Transverse colon (tissue), 4 donors: Measurements from ENCODE around the gene GNAQ. TPM values are rescaled to one million over a fixed set of nuclear protein-coding genes. Genes with fewer than 3 reads are reported as not detected.

Source experiments
- DNase-seq: peaks from one replicate; pipeline ENCODE4 v3.0.0-alpha.2; 2019
- H3K27ac ChIP-seq, 4 donors: fragments of 200-600 bp; sonication (generic); 2 replicates each; pipeline ENCODE4 v1.5.1; 2016 to 2018; ENCODE audit warnings: inconsistent platforms in 4 of 4
- H3K27me3 ChIP-seq: fragments of 200-600 bp; sonication (generic); 2 replicates; pipeline ENCODE4 v1.5.1; 2017; ENCODE audit warnings: inconsistent platforms
- H3K36me3 ChIP-seq, 4 donors: fragments of 200-600 bp; sonication (generic); 2 replicates each; pipeline ENCODE4 v1.5.1; 2017 to 2019; ENCODE audit warnings: inconsistent platforms in 4 of 4
- H3K4me1 ChIP-seq, 4 donors: fragments of 200-600 bp; sonication (generic); 2 replicates each; pipeline ENCODE4 v1.5.1; 2017 to 2020; ENCODE audit warnings: inconsistent platforms in 4 of 4
- H3K4me3 ChIP-seq, 4 donors: fragments of 200-600 bp; sonication (generic); 1 replicate in 1 of 4; 2 replicates in 3 of 4; pipeline versions ENCODE4 v1.5.1 to v1.6.1; 2017 to 2019; ENCODE audit warnings: inconsistent platforms in 4 of 4
- H3K9me3 ChIP-seq, 2 donors: fragments of 200-600 bp; sonication (generic); 2 replicates each; pipeline ENCODE4 v1.5.1; 2017 to 2019; ENCODE audit warnings: inconsistent platforms in 2 of 2
- CTCF ChIP-seq, 5 experiments: fragments of 200-600 bp in 3 of 5; fragments of 450-650 bp in 2 of 5; sonication (generic) in 3 of 5; IDR thresholded peaks; 1 replicate in 2 of 5; 2 replicates in 3 of 5; pipeline ENCODE4 v1.5.1; 2016 to 2017; ENCODE audit warnings: antibody characterized with exemption in 5 of 5, inconsistent platforms in 3 of 5, mild to moderate bottlenecking in 2 of 5, moderate library complexity in 1 of 5
- EP300 ChIP-seq: sonication (generic); formaldehyde crosslinking; IDR thresholded peaks from one replicate; pipeline ENCODE4 v1.6.1; 2017; ENCODE audit warnings: antibody characterized with exemption, low read depth
- POLR2A ChIP-seq: fragments of 450-650 bp; IDR thresholded peaks from one replicate; pipeline ENCODE4 v1.6.1; 2016; ENCODE audit warnings: antibody characterized with exemption, mild to moderate bottlenecking, moderate library complexity
- POLR2AphosphoS5 ChIP-seq, 3 donors: sonication (generic); formaldehyde crosslinking; IDR thresholded peaks; one replicate each; pipeline ENCODE4 v1.6.1; 2016; ENCODE audit warnings: antibody characterized with exemption in 3 of 3
- WGBS, 2 donors: methylation state at CpG; one replicate each; pipeline ENCODE4 v1.1.5; 2018; ENCODE audit warnings: low coverage in 1 of 2; 5-methylcytosine and 5-hydroxymethylcytosine counted together
- in situ Hi-C, 4 donors: fragments of 200-750 bp; cut with MboI; loops; one replicate each; pipeline versions ENCODE4 v1.15.0 to v1.15.1; 2017; ENCODE audit warnings: low sequenced_read_pairs in 3 of 4, low pct_ligation_motif_present in 1 of 4, low pct_unique_long_range_greater_than_20kb in 1 of 4
- intact Hi-C: fragments of 100-400 bp; cut with DNase I; formaldehyde crosslinking; loops from one replicate; pipeline ENCODE4 v1.15.1; 2023; ENCODE audit warnings: low total_unique reads
- total RNA-seq, 4 donors: library from RNA; depleted of rRNA; stranded (reverse); fragments of >200 nt; gene quantifications; one replicate each; pipeline ENCODE4 v1.1.0, GENCODE V29; 2016

GNAQ gene
- total RNA-seq, 4 donors from 2014 or later = 36.3 to 54.9 (median 47.1) TPM

DNA sequence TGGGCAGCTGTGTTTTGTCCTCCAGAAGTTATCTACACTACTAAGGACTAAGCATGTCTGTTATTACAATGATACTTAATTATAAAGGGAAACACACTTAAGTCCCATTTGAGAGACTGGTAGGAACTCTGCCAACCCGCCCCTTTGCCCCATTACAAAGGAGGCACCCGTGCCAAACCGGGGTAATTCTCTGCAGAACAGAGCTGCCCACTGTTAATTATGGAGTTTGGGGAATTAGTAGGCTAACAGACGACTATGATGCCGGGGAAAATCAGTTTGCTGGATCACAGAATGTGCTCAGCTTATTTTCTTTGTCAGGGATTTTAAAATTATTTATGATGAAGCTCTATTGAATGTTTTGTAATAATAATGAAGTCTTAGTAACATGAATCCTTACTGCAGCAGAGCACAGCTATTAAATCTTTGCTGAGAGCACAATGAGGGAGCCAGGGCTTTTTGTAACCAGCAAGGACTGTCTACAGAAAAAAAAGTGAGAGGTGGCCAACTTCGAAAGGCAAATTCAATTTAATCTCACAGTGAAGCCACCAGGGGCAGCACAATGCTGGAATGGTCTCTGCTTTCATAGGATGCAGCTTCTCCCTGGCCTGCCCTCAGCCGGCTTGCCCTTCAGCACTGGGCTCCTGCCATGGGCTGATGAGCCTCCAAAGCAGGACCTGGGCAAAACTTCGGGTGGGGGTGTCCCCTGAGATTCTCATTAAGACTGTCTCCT is 134.5 kb downstream of the GNAQ start:
- TF ChIP-seq POLR2AphosphoS5 (IDR thresholded peaks at IDR 0.05) (no peak), POLR2A (no peak), CTCF (IDR thresholded peaks at IDR 0.05) (peak in 3 of 5 experiments; percentile 12 to 15 (median 14))
- intact Hi-C loops (no loop called here), in situ Hi-C loops (no loop called here)
- Histone ChIP-seq H3K9me3 (no peaks in the 10 kb centered on the region), H3K4me1 (peaks cover 4 to 20% (median 11%) of the 10 kb centered on the region in 4 donors), H3K27ac (peak overlapping the region in 1 of 4 donors; percentile 40), H3K4me3 (no peak overlapping the region), H3K36me3 (no peaks in the 10 kb centered on the region), H3K27me3 (no peaks in the 10 kb centered on the region)
- 47 to 62% methylated on average over 6 to 8 of the region's 8 CpGs for WGBS, 2 donors
- DNase-seq = no peak

DNA sequence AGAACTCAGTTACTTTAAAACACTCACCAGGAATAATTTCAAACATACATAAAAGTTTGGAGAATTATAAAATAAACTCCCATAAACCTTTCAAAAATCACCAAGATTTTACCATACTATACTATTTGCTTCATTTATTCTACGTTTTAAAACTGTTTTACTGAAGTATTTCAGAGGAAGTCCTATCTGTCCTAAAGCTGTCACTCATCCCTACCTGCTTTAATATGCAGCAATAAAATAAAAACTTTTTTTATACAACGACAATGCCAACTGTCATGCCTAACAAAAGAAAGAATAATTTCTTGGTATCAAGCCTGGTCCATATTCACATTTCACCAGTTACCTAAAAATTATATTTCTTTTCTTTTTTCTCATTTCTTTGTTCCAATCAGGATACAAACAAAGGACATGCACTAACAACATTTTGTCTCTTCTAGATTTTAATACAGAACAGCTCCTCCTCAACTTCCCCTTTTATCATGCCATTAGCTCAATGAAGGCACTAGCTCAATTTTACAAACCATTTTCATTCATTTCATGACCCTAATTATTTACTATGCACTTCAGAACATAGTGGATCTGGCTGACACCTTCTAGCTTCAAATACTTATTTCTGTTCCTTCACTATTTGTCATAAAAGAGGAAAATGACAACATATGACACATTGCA is 135.2 kb downstream of the GNAQ start:
- H3K9me3 ChIP-seq = no peaks in the 10 kb centered on the region
- in situ Hi-C loops (no loop called here), intact Hi-C loops (no loop called here)
- peaks cover 4 to 20% (median 11%) of the 10 kb centered on the region in 4 donors for H3K4me1 ChIP-seq
- H3K36me3 ChIP-seq = no peaks in the 10 kb centered on the region
- DNase-seq = no peak
- no peak overlapping the region for H3K4me3 ChIP-seq
- WGBS, 2 donors = 37 to 43% methylated on average over 2 of the region's 2 CpGs
- TF ChIP-seq EP300 (no peak), CTCF (IDR thresholded peaks at IDR 0.05) (no peak), POLR2AphosphoS5 (IDR thresholded peaks at IDR 0.05) (no peak), POLR2A (no peak)
- no peaks in the 10 kb centered on the region for H3K27me3 ChIP-seq
- no peak overlapping the region for H3K27ac ChIP-seq

GRCh38 chr9:77893706-77894105 is 137.9 kb downstream of the GNAQ start:
- intact Hi-C loops = no loop called here
- H3K27ac ChIP-seq = no peak overlapping the region
- peaks cover 4 to 20% (median 9%) of the 10 kb centered on the region in 4 donors for H3K4me1 ChIP-seq
- 96% methylated on average over 3 of the region's 3 CpGs for WGBS, 2 donors
- no peaks in the 10 kb centered on the region for H3K36me3 ChIP-seq
- H3K27me3 ChIP-seq = no peaks in the 10 kb centered on the region
- no peak for TF ChIP-seq POLR2AphosphoS5 (IDR thresholded peaks at IDR 0.05)
- TF ChIP-seq CTCF (IDR thresholded peaks at IDR 0.05) = no peak
- no peak for TF ChIP-seq POLR2A
- no peak for TF ChIP-seq EP300
- H3K9me3 ChIP-seq = no peaks in the 10 kb centered on the region
- no peak for DNase-seq
- in situ Hi-C loops = no loop called here
- H3K4me3 ChIP-seq = no peak overlapping the region

GRCh38 chr9:77892955-77893514 is 138.6 kb downstream of the GNAQ start:
- TF ChIP-seq POLR2A (no peak), CTCF (IDR thresholded peaks at IDR 0.05) (no peak), EP300 (no peak), POLR2AphosphoS5 (IDR thresholded peaks at IDR 0.05) (no peak)
- intact Hi-C loops (no loop called here), in situ Hi-C loops (no loop called here)
- Histone ChIP-seq H3K36me3 (no peaks in the 10 kb centered on the region), H3K4me1 (peaks cover 4 to 23% (median 9%) of the 10 kb centered on the region in 4 donors), H3K4me3 (no peak overlapping the region), H3K27me3 (no peaks in the 10 kb centered on the region), H3K27ac (no peak overlapping the region), H3K9me3 (no peaks in the 10 kb centered on the region)
- 84 to 90% methylated on average over 3 of the region's 3 CpGs for WGBS, 2 donors
- no peak for DNase-seq
